LNCaP clone FGC (cell line): ENCODE measurements around the gene MAP3K9.
"Not testable (repeated sequence)": the region's sequence is repeated elsewhere in the genome, so short reads cannot be mapped to it uniquely, and the experiment has no call there.

Experiments
- DNase-seq: peaks from one replicate; pipeline ENCODE4 v3.0.0-alpha.2; 2011; ENCODE audit warnings: low read depth
- H3K4me3 ChIP-seq: 2 replicates; pipeline ENCODE4 v1.5.1; 2011; ENCODE audit warnings: mild to moderate bottlenecking, low read depth, low read length, control low read depth
- TF ChIP-seq, protein P1 (sequence below): IDR thresholded peaks from 2 replicates; pipeline ENCODE4 v1.5.1; 2012; ENCODE audit warnings: mild to moderate bottlenecking; ENCODE audit not compliant: control insufficient read depth, insufficient read depth; ENCODE audit errors: extremely low read depth

The MAP3K9 gene

DNA sequence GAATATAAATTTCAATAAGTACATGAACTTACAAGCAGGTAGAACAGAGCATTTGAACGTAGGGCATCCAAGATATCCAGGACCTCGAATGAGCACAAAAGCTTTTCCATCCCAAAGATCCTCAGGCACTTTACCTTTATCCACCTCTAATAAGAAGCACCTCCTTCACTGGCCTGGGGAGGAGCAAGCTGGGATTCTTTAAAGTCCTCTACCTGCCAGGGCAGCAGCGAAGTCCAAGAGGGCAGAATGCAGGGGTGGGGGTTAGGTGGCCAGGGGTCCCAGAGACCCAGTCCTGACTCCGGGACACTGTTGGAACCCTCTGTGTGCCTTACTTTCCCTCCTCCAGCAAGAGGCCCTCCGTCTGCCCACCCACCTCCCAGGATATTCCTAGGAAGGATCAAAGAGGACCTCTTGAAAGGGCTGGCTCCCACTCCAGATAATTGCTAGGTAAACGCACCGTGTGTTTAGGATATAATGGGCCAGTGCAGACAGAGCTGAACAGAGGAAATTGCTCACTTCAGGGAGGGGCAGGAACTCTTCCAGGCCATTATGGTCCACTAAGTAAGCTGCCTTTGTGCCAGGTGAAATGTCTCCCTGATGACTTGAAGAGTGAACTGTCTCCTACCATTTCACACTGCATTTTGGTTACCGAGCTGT is 99.5 kb downstream of the MAP3K9 start:
- no peak overlapping the region for H3K4me3 ChIP-seq
- DNase-seq: no peak
- TF ChIP-seq, protein P1, sequence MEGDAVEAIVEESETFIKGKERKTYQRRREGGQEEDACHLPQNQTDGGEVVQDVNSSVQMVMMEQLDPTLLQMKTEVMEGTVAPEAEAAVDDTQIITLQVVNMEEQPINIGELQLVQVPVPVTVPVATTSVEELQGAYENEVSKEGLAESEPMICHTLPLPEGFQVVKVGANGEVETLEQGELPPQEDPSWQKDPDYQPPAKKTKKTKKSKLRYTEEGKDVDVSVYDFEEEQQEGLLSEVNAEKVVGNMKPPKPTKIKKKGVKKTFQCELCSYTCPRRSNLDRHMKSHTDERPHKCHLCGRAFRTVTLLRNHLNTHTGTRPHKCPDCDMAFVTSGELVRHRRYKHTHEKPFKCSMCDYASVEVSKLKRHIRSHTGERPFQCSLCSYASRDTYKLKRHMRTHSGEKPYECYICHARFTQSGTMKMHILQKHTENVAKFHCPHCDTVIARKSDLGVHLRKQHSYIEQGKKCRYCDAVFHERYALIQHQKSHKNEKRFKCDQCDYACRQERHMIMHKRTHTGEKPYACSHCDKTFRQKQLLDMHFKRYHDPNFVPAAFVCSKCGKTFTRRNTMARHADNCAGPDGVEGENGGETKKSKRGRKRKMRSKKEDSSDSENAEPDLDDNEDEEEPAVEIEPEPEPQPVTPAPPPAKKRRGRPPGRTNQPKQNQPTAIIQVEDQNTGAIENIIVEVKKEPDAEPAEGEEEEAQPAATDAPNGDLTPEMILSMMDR: no peak

DNA sequence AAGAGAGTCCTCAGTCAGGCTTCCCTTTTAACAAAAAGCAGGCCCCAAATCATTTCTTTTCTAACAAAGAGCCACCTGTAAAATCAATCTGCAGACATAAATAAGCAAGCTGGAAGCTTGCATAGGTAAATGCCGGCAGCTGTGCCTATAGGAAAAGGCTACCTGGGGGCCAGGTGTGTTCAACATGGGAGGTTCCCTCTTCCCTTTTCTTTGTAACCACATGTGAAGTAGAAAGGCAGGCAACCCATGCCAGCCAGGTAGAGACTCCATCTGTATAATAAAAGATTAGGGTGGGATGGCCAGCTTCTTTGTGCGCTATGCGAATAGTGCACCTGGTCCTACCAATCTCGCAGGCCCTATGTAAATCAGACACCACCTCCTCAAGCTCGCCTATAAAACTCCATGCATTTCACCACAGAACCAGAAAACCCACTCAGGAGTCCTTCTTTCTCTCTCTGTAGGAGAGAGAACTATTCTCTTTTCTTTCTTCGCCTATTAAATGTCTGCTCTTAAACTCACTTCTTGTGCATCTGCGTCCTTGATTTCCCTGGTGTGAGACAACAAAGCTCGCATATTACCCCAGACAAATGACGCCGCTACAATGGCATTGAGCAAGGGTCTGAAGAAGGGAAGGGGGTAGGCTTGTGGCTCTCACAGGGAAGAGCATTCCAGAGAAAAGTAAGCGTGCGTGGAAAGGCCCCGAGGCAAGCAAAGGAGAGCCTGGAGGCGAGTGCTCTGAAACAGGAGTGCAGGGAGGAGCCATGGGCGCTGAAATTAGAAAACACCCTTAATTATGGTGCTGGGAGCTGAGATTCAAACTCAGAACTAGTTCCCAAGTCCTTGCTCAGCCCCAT is 100.4 kb downstream of the MAP3K9 start:
- DNase-seq: no peak
- TF ChIP-seq, protein P1: no peak
- H3K4me3 ChIP-seq: no peak overlapping the region

DNA sequence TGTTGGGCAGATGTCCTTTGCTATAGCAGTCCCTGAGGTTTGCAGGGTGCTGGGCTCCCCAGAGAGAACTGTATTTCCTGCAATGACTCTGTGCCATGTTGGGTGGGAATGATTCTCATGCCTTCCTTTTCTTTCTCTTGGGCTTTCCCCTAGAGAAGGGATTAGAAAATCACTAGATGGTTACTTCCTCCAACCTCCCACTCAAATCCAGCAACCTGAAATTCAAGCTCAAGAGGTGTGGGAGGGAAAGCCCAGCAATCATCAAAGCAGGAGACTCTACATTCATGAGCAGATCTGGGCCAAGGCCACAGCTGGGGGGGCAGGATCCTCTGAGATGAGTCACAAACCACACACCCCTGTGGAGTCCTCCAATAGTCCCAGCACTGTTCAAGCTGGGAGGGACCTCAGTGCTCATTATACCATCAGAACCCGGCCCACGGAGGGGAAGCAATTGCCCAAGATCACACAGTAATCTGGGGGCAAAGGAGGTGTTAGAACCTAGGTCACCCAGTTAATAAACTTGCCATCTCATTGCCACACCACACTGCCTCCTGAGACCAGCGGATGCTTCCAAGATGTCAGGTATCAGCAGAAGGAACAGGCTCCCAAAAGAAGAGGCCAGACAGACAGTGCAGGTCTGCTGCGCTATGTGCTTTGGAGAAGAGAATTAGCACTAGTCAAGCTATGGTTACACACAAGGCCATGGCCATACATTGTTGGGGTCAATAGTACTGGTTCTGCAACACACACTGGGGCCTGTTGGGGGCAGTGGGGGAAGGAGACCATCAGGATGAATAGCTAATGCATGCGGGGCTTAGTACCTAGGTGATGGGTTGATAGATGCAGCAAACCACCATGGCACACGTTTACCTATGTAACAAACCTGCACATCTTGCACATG is 101.9 kb downstream of the MAP3K9 start:
- no peak for DNase-seq
- no peak overlapping the region for H3K4me3 ChIP-seq
- TF ChIP-seq, protein P1: no peak

DNA sequence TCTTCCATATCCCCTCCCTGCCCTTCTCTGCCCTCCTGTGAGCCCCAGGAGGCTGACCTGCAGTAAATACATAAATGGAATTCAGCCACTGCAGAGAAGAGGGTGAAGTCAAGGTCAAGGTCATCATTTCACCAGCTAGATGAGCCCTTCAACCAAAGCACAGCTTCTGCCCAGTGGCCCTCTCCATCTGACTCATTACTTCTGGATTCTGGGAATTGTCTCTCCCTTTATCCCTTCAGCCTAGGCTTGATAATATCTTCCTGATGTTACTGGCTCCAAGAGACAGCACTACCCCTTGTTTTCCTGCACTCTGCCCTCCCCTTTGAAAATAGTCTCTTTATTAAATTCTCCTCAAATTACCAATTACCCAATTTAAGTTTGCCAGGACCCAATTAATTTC is 103.1 kb downstream of the MAP3K9 start:
- no peak overlapping the region for H3K4me3 ChIP-seq
- DNase-seq: no peak
- TF ChIP-seq, protein P1: no peak

DNA sequence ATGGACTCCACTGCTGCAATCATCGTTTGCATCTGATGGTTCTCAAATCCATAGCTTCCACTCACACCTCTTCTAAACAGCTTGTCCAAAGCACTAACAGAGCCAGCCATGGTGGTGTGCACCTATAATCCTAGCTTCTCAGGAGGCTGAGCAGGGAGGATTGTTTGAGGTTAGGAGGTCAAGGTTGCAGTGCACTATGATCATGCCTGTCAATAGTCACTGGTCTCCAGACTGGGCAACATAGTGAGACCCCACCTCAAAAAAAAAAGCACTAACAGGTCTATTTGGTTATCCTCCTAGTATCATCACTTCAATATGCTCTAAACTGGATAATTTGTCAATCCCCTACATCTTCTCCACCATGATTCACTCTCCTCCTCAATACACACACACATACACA is 104.4 kb downstream of the MAP3K9 start:
- TF ChIP-seq, protein P1: no peak
- DNase-seq: no peak
- no peak overlapping the region for H3K4me3 ChIP-seq

DNA sequence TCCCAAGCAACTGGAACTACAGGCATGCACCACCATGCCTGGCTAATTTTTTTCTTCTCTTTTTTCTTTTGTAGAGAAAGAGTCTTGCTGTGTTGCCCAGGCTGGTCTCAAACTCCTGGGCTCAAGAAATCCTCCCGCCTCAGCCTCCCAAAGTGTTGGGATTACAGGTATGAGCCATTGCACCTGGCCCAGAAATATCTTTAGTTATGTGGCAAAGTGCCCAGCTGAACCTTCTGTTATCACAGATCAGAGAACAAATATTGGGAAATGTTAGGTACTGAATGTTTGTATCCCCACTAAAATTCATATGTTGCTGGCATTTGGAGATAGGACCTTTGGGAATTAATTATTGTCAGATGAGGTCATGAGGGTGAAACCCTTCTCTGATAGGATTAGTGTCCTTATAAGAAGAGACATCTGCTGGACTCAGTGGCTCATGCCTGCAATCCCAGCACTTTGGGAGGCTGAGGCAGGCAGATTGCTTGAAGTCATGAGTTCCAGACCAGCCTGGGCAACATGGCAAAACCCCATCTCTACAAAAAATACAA is 105.6 kb downstream of the MAP3K9 start:
- not testable (repeated sequence) for DNase-seq, H3K4me3 ChIP-seq
